Measurements from ENCODE around the gene ATR. TPM values are rescaled to one million over a fixed set of nuclear protein-coding genes. Genes with fewer than 3 reads are reported as not detected.

ATR gene
- total RNA-seq, 2 donors from 2014 or later, result 13.9 to 20.3 TPM

DNA sequence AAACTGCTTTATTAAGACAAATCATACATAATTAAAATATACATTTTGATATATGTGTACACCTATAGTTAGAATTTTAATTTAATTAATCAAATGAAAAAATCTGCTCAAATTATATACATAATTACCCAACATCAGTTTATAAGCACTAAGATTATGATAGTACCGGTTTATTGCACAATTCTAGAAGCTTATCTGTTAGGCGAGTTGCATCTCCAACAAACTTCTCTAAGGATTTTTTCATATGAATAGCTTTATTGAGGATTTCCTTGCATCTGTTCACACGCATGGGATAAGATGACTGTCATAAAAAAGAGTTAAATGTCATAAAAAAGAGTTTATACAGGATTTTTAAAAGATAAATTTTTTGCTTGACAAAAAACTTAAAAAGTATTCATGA is 110.8 kb downstream of the ATR start:
- DNase-seq, result no peak
- TF ChIP-seq, protein P1, sequence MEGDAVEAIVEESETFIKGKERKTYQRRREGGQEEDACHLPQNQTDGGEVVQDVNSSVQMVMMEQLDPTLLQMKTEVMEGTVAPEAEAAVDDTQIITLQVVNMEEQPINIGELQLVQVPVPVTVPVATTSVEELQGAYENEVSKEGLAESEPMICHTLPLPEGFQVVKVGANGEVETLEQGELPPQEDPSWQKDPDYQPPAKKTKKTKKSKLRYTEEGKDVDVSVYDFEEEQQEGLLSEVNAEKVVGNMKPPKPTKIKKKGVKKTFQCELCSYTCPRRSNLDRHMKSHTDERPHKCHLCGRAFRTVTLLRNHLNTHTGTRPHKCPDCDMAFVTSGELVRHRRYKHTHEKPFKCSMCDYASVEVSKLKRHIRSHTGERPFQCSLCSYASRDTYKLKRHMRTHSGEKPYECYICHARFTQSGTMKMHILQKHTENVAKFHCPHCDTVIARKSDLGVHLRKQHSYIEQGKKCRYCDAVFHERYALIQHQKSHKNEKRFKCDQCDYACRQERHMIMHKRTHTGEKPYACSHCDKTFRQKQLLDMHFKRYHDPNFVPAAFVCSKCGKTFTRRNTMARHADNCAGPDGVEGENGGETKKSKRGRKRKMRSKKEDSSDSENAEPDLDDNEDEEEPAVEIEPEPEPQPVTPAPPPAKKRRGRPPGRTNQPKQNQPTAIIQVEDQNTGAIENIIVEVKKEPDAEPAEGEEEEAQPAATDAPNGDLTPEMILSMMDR (IDR thresholded peaks at IDR 0.05), result no peak
- Histone ChIP-seq H3K27me3 (no peaks in the 10 kb centered on the region), H3K4me3 (no peak overlapping the region), H3K27ac (no peak overlapping the region), H3K36me3 (no peaks in the 10 kb centered on the region), H3K9ac (ENCODE audit: low read depth in 2 of 2, low read length in 2 of 2) (no peak overlapping the region), H3K9me3 (no peaks in the 10 kb centered on the region), H3K4me1 (no peaks in the 10 kb centered on the region)
- intact Hi-C loops (cut with DNase I), result no loop called here

DNA sequence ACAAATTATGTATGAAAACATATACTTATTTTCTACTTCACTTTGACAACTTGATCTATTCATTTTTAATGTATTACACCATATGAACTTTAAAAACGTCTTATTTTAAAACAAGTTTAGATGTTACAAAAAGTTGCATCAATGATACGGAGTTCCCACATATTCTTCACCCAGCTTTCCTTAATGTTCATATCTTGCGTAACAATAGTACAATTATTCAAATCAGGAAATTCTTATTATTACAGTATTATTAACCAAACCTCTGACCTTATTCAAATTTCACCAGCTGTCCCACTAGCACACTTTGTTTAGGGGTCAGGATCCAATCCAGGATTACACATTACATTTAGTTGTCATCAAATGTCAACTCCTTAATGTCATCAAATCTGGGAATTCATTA is 117.8 kb downstream of the ATR start:
- Histone ChIP-seq H3K4me3 (no peak overlapping the region), H3K27me3 (no peaks in the 10 kb centered on the region), H3K9me3 (no peaks in the 10 kb centered on the region), H3K4me1 (no peaks in the 10 kb centered on the region), H3K9ac (ENCODE audit: low read depth in 2 of 2, low read length in 2 of 2) (no peak overlapping the region), H3K36me3 (no peaks in the 10 kb centered on the region), H3K27ac (no peak overlapping the region)
- TF ChIP-seq, protein P1 (IDR thresholded peaks at IDR 0.05), result no peak
- no peak for DNase-seq
- intact Hi-C loops (cut with DNase I), result no loop called here

DNA sequence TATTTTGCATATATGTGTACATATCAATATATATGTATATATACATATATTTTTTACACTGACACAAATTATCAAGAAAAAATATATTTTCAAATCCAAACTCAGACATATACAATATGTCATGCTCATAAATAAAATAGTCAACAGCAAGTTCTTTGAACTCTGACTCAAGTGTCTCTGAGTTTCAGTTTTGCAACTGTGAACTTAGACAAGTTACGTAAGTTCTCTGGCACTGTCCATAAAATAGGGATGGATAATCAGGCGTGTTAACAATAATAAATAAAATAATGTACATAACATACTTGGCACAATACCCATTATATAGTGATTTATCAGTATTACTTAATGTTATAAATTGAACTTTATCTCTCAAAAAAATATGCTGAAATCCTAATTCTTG is 118.6 kb downstream of the ATR start:
- TF ChIP-seq, protein P1 (IDR thresholded peaks at IDR 0.05), result no peak
- intact Hi-C loops (cut with DNase I), result no loop called here
- Histone ChIP-seq H3K27me3 (no peaks in the 10 kb centered on the region), H3K9me3 (no peaks in the 10 kb centered on the region), H3K27ac (no peak overlapping the region), H3K4me1 (no peaks in the 10 kb centered on the region), H3K9ac (ENCODE audit: low read depth in 2 of 2, low read length in 2 of 2) (no peak overlapping the region), H3K36me3 (no peaks in the 10 kb centered on the region), H3K4me3 (no peak overlapping the region)
- DNase-seq, result no peak

DNA sequence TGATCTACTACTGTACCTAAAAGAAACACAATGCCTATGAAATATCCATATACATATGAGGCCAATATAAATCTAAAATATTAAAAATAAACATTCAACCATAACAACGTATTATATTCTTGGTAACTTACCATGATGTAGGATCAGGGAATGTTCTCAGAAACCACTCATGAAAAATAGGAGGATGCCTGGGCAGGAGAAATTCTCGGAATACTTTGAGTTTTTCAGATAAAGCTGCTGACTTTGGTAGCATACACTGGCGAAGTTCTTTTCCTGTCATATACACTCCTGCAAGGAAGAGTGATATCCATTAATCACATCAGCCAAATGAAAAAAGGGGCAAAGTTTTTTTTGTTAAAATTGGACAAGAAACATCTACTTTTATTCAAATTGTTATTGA is 119.4 kb downstream of the ATR start:
- Histone ChIP-seq H3K9me3 (no peaks in the 10 kb centered on the region), H3K36me3 (no peaks in the 10 kb centered on the region), H3K27ac (no peak overlapping the region), H3K4me3 (no peak overlapping the region), H3K27me3 (no peaks in the 10 kb centered on the region), H3K9ac (ENCODE audit: low read depth in 2 of 2, low read length in 2 of 2) (no peak overlapping the region), H3K4me1 (no peaks in the 10 kb centered on the region)
- no peak for DNase-seq
- intact Hi-C loops (cut with DNase I), result no loop called here
- TF ChIP-seq, protein P1 (IDR thresholded peaks at IDR 0.05), result no peak

DNA sequence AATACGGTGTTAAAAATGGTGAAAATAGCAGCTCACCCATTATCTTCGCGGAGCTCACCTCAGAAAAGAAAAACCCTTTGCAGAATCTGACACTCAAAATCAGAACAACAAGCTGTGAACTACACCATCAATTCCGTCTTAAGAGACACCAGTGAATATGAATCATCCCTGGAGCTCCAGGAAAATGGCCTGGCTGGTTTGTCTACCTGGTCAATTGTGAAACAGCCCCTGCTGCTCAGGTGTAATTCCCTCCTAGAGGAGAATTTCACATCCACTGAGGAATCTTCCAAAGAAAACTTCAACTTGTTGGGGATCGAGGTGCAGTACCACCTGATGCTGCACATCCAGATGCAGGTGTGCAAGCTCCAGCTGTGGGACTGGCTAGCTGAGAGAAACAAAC is 127.7 kb downstream of the ATR start:
- no peaks in the 10 kb centered on the region for H3K4me1 ChIP-seq
- DNase-seq, result no peak
- H3K27me3 ChIP-seq, result no peaks in the 10 kb centered on the region
- H3K9ac ChIP-seq (ENCODE audit: low read depth in 2 of 2, low read length in 2 of 2), result no peak overlapping the region
- H3K9me3 ChIP-seq, result no peaks in the 10 kb centered on the region
- H3K36me3 ChIP-seq, result no peaks in the 10 kb centered on the region
- H3K27ac ChIP-seq, result no peak overlapping the region
- intact Hi-C loops (cut with DNase I), result no loop called here
- TF ChIP-seq, protein P1 (IDR thresholded peaks at IDR 0.05), result no peak
- H3K4me3 ChIP-seq, result no peak overlapping the region

DNA sequence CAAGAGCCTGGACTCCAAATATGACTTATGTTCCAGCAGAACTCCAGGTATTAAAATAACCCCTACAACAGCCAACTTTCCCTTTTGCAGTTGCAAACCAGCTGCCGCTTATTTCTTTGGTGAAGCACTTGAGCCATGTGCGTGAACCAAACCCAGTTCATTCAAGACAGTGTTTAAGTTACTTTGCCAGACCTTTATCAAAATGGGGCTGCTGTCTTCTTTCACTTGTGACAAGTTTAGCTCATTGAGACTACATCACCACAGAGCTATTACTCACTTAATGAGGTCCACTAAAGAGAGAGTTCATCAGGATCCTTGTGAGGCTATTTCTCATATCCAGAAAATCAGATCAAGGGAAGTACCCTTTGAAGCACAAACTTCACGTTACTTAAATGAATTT is 128.3 kb downstream of the ATR start:
- intact Hi-C loops (cut with DNase I), result no loop called here
- TF ChIP-seq, protein P1 (IDR thresholded peaks at IDR 0.05), result no peak
- H3K9ac ChIP-seq (ENCODE audit: low read depth in 2 of 2, low read length in 2 of 2), result no peak overlapping the region

More for the DNA sequence above, 128.3 kb downstream of the ATR start:
- H3K27ac ChIP-seq, result no peak overlapping the region
- no peak overlapping the region for H3K4me3 ChIP-seq
- no peak for DNase-seq
- no peaks in the 10 kb centered on the region for H3K27me3 ChIP-seq
- peaks cover 2% of the 10 kb centered on the region for H3K4me1 ChIP-seq
- H3K36me3 ChIP-seq, result no peaks in the 10 kb centered on the region
- no peaks in the 10 kb centered on the region for H3K9me3 ChIP-seq
